GM23248 (cell line): Measurements from ENCODE around the gene KRT82. TPM values are rescaled to one million over a fixed set of nuclear protein-coding genes. Genes with fewer than 3 reads are reported as not detected.

ENCODE experiments used
- DNase-seq: peaks from one replicate; pipeline ENCODE4 v3.0.0-alpha.2; 2015
- H2AFZ ChIP-seq: fragments of 200-600 bp; sonication (generic); 2 replicates; pipeline ENCODE4 v1.6.1; 2016; ENCODE audit warnings: antibody characterized with exemption
- H3F3A ChIP-seq: fragments of 200-600 bp; sonication (generic); 2 replicates; pipeline ENCODE4 v1.6.1; 2016; ENCODE audit warnings: mild to moderate bottlenecking, antibody characterized with exemption, mixed run types; ENCODE audit not compliant: insufficient read depth
- H3K27ac ChIP-seq: fragments of 200-600 bp; sonication (generic); 2 replicates; pipeline ENCODE4 v1.5.1; 2016; ENCODE audit warnings: mild to moderate bottlenecking
- H3K27me3 ChIP-seq: fragments of 200-600 bp; sonication (generic); replicated peaks from 2 replicates; pipeline ENCODE4 v1.6.1; 2016; ENCODE audit warnings: mild to moderate bottlenecking; ENCODE audit not compliant: insufficient read depth
- H3K36me3 ChIP-seq: fragments of 200-600 bp; sonication (generic); 2 replicates; pipeline ENCODE4 v1.6.1; 2016; ENCODE audit warnings: low read depth, mild to moderate bottlenecking
- H3K4me1 ChIP-seq: fragments of 200-600 bp; sonication (generic); 2 replicates; pipeline ENCODE4 v1.6.1; 2016; ENCODE audit warnings: mild to moderate bottlenecking; ENCODE audit not compliant: insufficient read depth
- H3K4me2 ChIP-seq: fragments of 200-600 bp; sonication (generic); one replicate; pipeline ENCODE4 v1.6.1; 2016; ENCODE audit warnings: mild to moderate bottlenecking; ENCODE audit not compliant: unreplicated experiment
- H3K4me3 ChIP-seq: fragments of 200-600 bp; sonication (generic); 2 replicates; pipeline ENCODE4 v1.5.1; 2016; ENCODE audit warnings: mild to moderate bottlenecking
- H3K79me2 ChIP-seq: fragments of 200-600 bp; sonication (generic); 2 replicates; pipeline ENCODE4 v1.6.1; 2016; ENCODE audit warnings: mild to moderate bottlenecking; ENCODE audit not compliant: insufficient read depth
- H3K9ac ChIP-seq: fragments of 200-600 bp; sonication (generic); 2 replicates; pipeline ENCODE4 v1.6.1; 2016; ENCODE audit warnings: mild to moderate bottlenecking
- H3K9me2 ChIP-seq: fragments of 200-600 bp; sonication (generic); 2 replicates; pipeline ENCODE4 v1.6.1; 2016; ENCODE audit warnings: mixed run types, mild to moderate bottlenecking, moderate library complexity; ENCODE audit not compliant: insufficient read depth
- H3K9me3 ChIP-seq: fragments of 200-600 bp; sonication (generic); one replicate; pipeline ENCODE4 v1.6.1; 2017; ENCODE audit warnings: low read depth
- H4K20me1 ChIP-seq: fragments of 200-600 bp; sonication (generic); 2 replicates; pipeline ENCODE4 v1.6.0; 2016; ENCODE audit not compliant: insufficient read depth
- EZH2 ChIP-seq: fragments of 200-600 bp; sonication (generic); IDR thresholded peaks from 2 replicates; pipeline ENCODE4 v1.6.1; 2018; ENCODE audit warnings: antibody characterized with exemption, mild to moderate bottlenecking; ENCODE audit not compliant: insufficient read depth, poor library complexity, severe bottlenecking
- EZH2phosphoT487 ChIP-seq: fragments of 200-600 bp; sonication (generic); IDR thresholded peaks from 2 replicates; pipeline ENCODE4 v1.6.1; 2018; ENCODE audit warnings: antibody characterized with exemption, moderate library complexity, mild to moderate bottlenecking, low read depth; ENCODE audit not compliant: insufficient read depth
- WGBS, 2 experiments: methylation state at CpG; one replicate each; pipeline ENCODE4 v1.1.6; 2015 to 2017; ENCODE audit warnings: low lambda C conversion rate in 2 of 2, low coverage in 1 of 2; ENCODE audit errors: missing lambda C conversion rate in 2 of 2; 5-methylcytosine and 5-hydroxymethylcytosine counted together
- in situ Hi-C: fragments of 300-500 bp; cut with MboI; formaldehyde crosslinking; loops from 2 replicates; pipeline ENCODE4 v1.15.0; 2020
- polyA plus RNA-seq: library from polyadenylated mRNA; unstranded; fragments of >200 nt; fragmentation: Nextera tagmentation; extraction: Ambion mirVana; gene quantifications from 2 replicates; pipeline ENCODE4 v1.2.1, GENCODE V29; 2016
- total RNA-seq: library from RNA; depleted of rRNA; stranded (reverse); fragments of >200 nt; shearing (Covaris generic); gene quantifications from 2 replicates; pipeline ENCODE4 v1.2.3, GENCODE V29; 2014

KRT82 gene
- total and polyA plus RNA-seq, 2 experiments from 2014 or later, result not detected

- in situ Hi-C loops, result no loop called here
- TF ChIP-seq EZH2phosphoT487 (no peak), EZH2 (no peak)
- WGBS, 2 experiments, result 73 to 81% methylated on average over 2 of the region's 2 CpGs
These were observed 11.6 kb upstream of the KRT82 start for GRCh38 chr12:52417740-52418139.

GRCh38 chr12:52416795-52417194, 10.7 kb upstream of the KRT82 start:
- Histone ChIP-seq H3K36me3 (no peaks in the 10 kb centered on the region), H3K4me1 (no peaks in the 10 kb centered on the region), H4K20me1 (no peaks in the 10 kb centered on the region), H3F3A (no peaks in the 10 kb centered on the region), H3K27me3 (no peaks in the 10 kb centered on the region), H2AFZ (no peak overlapping the region), H3K9me3 (no peaks in the 10 kb centered on the region), H3K9ac (no peak overlapping the region), H3K79me2 (no peaks in the 10 kb centered on the region), H3K27ac (no peak overlapping the region), H3K4me2 (no peak overlapping the region), H3K9me2 (no peaks in the 10 kb centered on the region), H3K4me3 (no peak overlapping the region)
- WGBS, 2 experiments, result 74 to 85% methylated on average over 1 of the region's 1 CpG
- in situ Hi-C loops, result no loop called here
- no peak for DNase-seq
- TF ChIP-seq EZH2, result no peak
- TF ChIP-seq EZH2phosphoT487, result no peak

More at GRCh38 chr12:52417740-52418139, 11.6 kb upstream of the KRT82 start:
- Histone ChIP-seq H3K9me3 (no peaks in the 10 kb centered on the region), H3K27me3 (no peaks in the 10 kb centered on the region), H3K36me3 (no peaks in the 10 kb centered on the region), H3K4me2 (no peak overlapping the region), H3K4me3 (no peak overlapping the region), H3K27ac (no peak overlapping the region), H2AFZ (no peak overlapping the region), H3K9ac (no peak overlapping the region), H3K79me2 (no peaks in the 10 kb centered on the region), H3K4me1 (no peaks in the 10 kb centered on the region), H3F3A (no peaks in the 10 kb centered on the region), H4K20me1 (no peaks in the 10 kb centered on the region), H3K9me2 (no peaks in the 10 kb centered on the region)
- DNase-seq, result no peak

- H3F3A ChIP-seq, result no peaks in the 10 kb centered on the region
- in situ Hi-C loops, result no loop called here
- no peak overlapping the region for H3K9ac ChIP-seq
- no peaks in the 10 kb centered on the region for H3K27me3 ChIP-seq
- TF ChIP-seq EZH2phosphoT487, result no peak
- WGBS, 2 experiments, result 51% methylated on average over 10 of the region's 10 CpGs
- no peak overlapping the region for H3K27ac ChIP-seq
- H4K20me1 ChIP-seq, result no peaks in the 10 kb centered on the region
- no peaks in the 10 kb centered on the region for H3K9me2 ChIP-seq
- no peaks in the 10 kb centered on the region for H3K9me3 ChIP-seq
- H3K4me2 ChIP-seq, result no peak overlapping the region
- H3K36me3 ChIP-seq, result no peaks in the 10 kb centered on the region
- no peak overlapping the region for H2AFZ ChIP-seq
- no peaks in the 10 kb centered on the region for H3K79me2 ChIP-seq
- no peaks in the 10 kb centered on the region for H3K4me1 ChIP-seq
- H3K4me3 ChIP-seq, result no peak overlapping the region
- DNase-seq, result peak; percentile 85
These were observed 10.0 kb upstream of the KRT82 start for GRCh38 chr12:52415870-52416750.

GRCh38 chr12:52414936-52415335, 8.8 kb upstream of the KRT82 start:
- H4K20me1 ChIP-seq, result no peaks in the 10 kb centered on the region
- no peak overlapping the region for H3K4me3 ChIP-seq
- 86 to 89% methylated on average over 5 of the region's 5 CpGs for WGBS, 2 experiments
- in situ Hi-C loops, result no loop called here
- H3K36me3 ChIP-seq, result no peaks in the 10 kb centered on the region
- no peak overlapping the region for H3K27ac ChIP-seq
- H3K4me1 ChIP-seq, result no peaks in the 10 kb centered on the region
- DNase-seq, result no peak
- no peaks in the 10 kb centered on the region for H3K9me2 ChIP-seq
- no peaks in the 10 kb centered on the region for H3K27me3 ChIP-seq
- H3K9me3 ChIP-seq, result no peaks in the 10 kb centered on the region
- H3K4me2 ChIP-seq, result no peak overlapping the region
- TF ChIP-seq EZH2, result no peak
- no peak for TF ChIP-seq EZH2phosphoT487
- H2AFZ ChIP-seq, result no peak overlapping the region
- no peak overlapping the region for H3K9ac ChIP-seq
- no peaks in the 10 kb centered on the region for H3K79me2 ChIP-seq
- H3F3A ChIP-seq, result no peaks in the 10 kb centered on the region
